Ramos (cell line): ENCODE data around the gene FLT3.

Source experiments
- in situ Hi-C: fragments of 300-500 bp; cut with MboI; formaldehyde crosslinking; loops from one replicate; pipeline ENCODE4 v1.14.3; 2022; ENCODE audit warnings: low sequenced_read_pairs; ENCODE audit not compliant: unreplicated experiment

Gene FLT3

GRCh38 chr13:27977476-27978300, 122.7 kb downstream of the FLT3 start:
- in situ Hi-C loops: no loop called here

GRCh38 chr13:27976362-27977091, 123.8 kb downstream of the FLT3 start:
- in situ Hi-C loops: no loop called here

GRCh38 chr13:27975564-27976361, 124.6 kb downstream of the FLT3 start:
- in situ Hi-C loops: no loop called here

- in situ Hi-C loops: no loop called here
Measured at GRCh38 chr13:27973961-27974662, 126.3 kb downstream of the FLT3 start.

GRCh38 chr13:27973291-27973690, 127.1 kb downstream of the FLT3 start:
- in situ Hi-C loops: no loop called here

GRCh38 chr13:27972478-27972820, 127.9 kb downstream of the FLT3 start:
- in situ Hi-C loops: no loop called here

- in situ Hi-C loops: no loop called here
Measured at GRCh38 chr13:27971776-27972477, 128.4 kb downstream of the FLT3 start.

GRCh38 chr13:27971236-27971645, 129.1 kb downstream of the FLT3 start:
- in situ Hi-C loops: no loop called here

- in situ Hi-C loops: no loop called here
Measured at GRCh38 chr13:27970382-27971235, 129.8 kb downstream of the FLT3 start.

- in situ Hi-C loops: no loop called here
Measured at GRCh38 chr13:27969866-27970229, 130.5 kb downstream of the FLT3 start.

- in situ Hi-C loops: no loop called here
Measured at GRCh38 chr13:27969082-27969865, 131.1 kb downstream of the FLT3 start, which contains the start of gene CDX2. Gene CDX2, minus strand, starts transcription at chr13:27969315. Its CDS starts 309 bp downstream, at chr13:27969006.

- in situ Hi-C loops: no loop called here
Measured at GRCh38 chr13:27968316-27969081, 131.9 kb downstream of the FLT3 start.

- in situ Hi-C loops: no loop called here
Measured at GRCh38 chr13:27967736-27968315, 132.6 kb downstream of the FLT3 start.

- in situ Hi-C loops: no loop called here
Measured at GRCh38 chr13:27967203-27967735, 133.1 kb downstream of the FLT3 start.

- in situ Hi-C loops: no loop called here
Measured at GRCh38 chr13:27966641-27967202, 133.7 kb downstream of the FLT3 start.
